GM10266 (cell line): ENCODE measurements around the gene SEMA4G.

ENCODE experiments used
- DNase-seq: peaks from one replicate; pipeline ENCODE4 v3.0.0; 2012; ENCODE audit errors: extremely low spot score
- CTCF ChIP-seq: IDR thresholded peaks from 2 replicates; pipeline ENCODE4 v1.5.1; 2012; ENCODE audit warnings: mild to moderate bottlenecking, low read depth; ENCODE audit not compliant: control insufficient read depth, insufficient read depth; ENCODE audit errors: missing control alignments

Gene SEMA4G

GRCh38 chr10:101002456-101002855 lies 33.2 kb downstream of the SEMA4G start:
- TF ChIP-seq CTCF = no peak
- DNase-seq = no peak

GRCh38 chr10:101003639-101004206 lies 34.4 kb downstream of the SEMA4G start:
- no peak for TF ChIP-seq CTCF

GRCh38 chr10:101005361-101005760 lies 36.1 kb downstream of the SEMA4G start:
- TF ChIP-seq CTCF = no peak
- no peak for DNase-seq

More at GRCh38 chr10:101003639-101004206, 34.4 kb downstream of the SEMA4G start:
- no peak for DNase-seq

- TF ChIP-seq CTCF = no peak
- no peak for DNase-seq
These were observed 36.7 kb downstream of the SEMA4G start for GRCh38 chr10:101005869-101006567.

- DNase-seq = no peak
- TF ChIP-seq CTCF = no peak
These were observed 37.3 kb downstream of the SEMA4G start for GRCh38 chr10:101006593-101007098.

GRCh38 chr10:101007099-101007711 lies 37.9 kb downstream of the SEMA4G start:
- no peak for DNase-seq

More at GRCh38 chr10:101007099-101007711, 37.9 kb downstream of the SEMA4G start:
- TF ChIP-seq CTCF = no peak
